NCI-H2196 (cell line): ENCODE measurements around the gene TWSG1.
"Not testable (repeated sequence)": the region's sequence is repeated elsewhere in the genome, so short reads cannot be mapped to it uniquely, and the experiment has no call there.

Experiments
- DNase-seq: peaks from one replicate; lab custom pipeline; 2025; ENCODE audit not compliant: unreplicated experiment; lab: John Stamatoyannopoulos, UW

TWSG1 gene

DNA sequence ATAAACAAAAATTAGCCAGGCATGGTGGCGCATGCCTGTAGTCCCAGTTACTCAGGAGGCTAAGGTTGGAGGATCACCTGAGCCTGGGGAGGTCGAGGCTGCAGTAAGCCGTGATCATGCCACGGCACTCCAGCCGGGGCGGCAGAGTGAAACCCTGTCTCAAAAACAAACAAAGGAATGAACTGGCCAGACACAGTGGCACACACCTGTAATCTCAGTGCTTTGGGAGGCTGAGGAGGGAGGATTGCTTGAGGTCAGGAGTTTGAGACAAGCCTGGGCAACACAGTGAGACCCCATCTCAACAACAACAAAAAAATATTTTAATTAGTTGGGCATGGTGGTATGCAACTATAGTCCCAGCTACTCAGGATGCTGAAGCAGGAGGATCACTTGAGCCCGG, 116.3 kb downstream of the TWSG1 start:
- DNase-seq = not testable (repeated sequence)
